Astrocyte of the cerebellum (primary cell): ENCODE data around the gene PPY.

Source experiments
- DNase-seq: peaks from one replicate; pipeline ENCODE4 v3.0.0-alpha.2; 2011; ENCODE audit warnings: low read depth
- H3K4me3 ChIP-seq: 2 replicates; pipeline ENCODE4 v1.5.1; 2011; ENCODE audit warnings: mild to moderate bottlenecking, low read depth, low read length, moderate library complexity
- CTCF ChIP-seq: IDR thresholded peaks from 2 replicates; pipeline ENCODE4 v1.5.1; 2012; ENCODE audit warnings: low read length, low read depth, moderate library complexity, mild to moderate bottlenecking; ENCODE audit errors: missing control alignments
- in situ Hi-C: cut with HindIII; loops from 2 replicates; pipeline ENCODE4 v1.10.0; 2017; ENCODE audit warnings: low sequenced_read_pairs

PPY gene

GRCh38 chr17:43909537-43910231 is 32.6 kb downstream of the PPY start:
- TF ChIP-seq CTCF: no peak
- no peak overlapping the region for H3K4me3 ChIP-seq
- DNase-seq: no peak
- in situ Hi-C loops: loop anchor here (5.0 kb wide), 1 partner anchor 67 kb away; no protein-coding TSS in a partner anchor

GRCh38 chr17:43907998-43908721 is 34.1 kb downstream of the PPY start:
- in situ Hi-C loops: no loop called here
- TF ChIP-seq CTCF: no peak
- peak overlapping the region; percentile 72 for H3K4me3 ChIP-seq
- peak; percentile 28 for DNase-seq

GRCh38 chr17:43907425-43907981 is 34.8 kb downstream of the PPY start, which contains the start of gene MPP2:
MPP2 (minus strand) TSS chr17:43907536; CDS start chr17:43904460, 3,076 bp downstream.
- peak; percentile 32 for DNase-seq
- TF ChIP-seq CTCF: peak; percentile 24
- peak within 1 kb of the TSS; percentile 72 for H3K4me3 ChIP-seq
- in situ Hi-C loops: no loop called here

GRCh38 chr17:43906951-43907424 is 35.3 kb downstream of the PPY start:
- no peak for DNase-seq
- in situ Hi-C loops: no loop called here
- no peak for TF ChIP-seq CTCF
- peak overlapping the region; percentile 72 for H3K4me3 ChIP-seq

GRCh38 chr17:43905985-43906852 is 36.1 kb downstream of the PPY start:
- in situ Hi-C loops: no loop called here
- no peak for TF ChIP-seq CTCF
- no peak for DNase-seq
- H3K4me3 ChIP-seq: peak overlapping the region; percentile 72
